GM19023 (cell line): ENCODE data around the gene EVI5.
"Not testable (repeated sequence)": the region's sequence is repeated elsewhere in the genome, so short reads cannot be mapped to it uniquely, and the experiment has no call there.

Experiments used
- ATAC-seq: cut with Tn5 transposase; IDR thresholded peaks from one replicate; pipeline ENCODE4 v1.9.1; 2021; ENCODE audit warnings: mild to moderate bottlenecking, moderate library complexity; ENCODE audit not compliant: unreplicated experiment

Gene EVI5

DNA sequence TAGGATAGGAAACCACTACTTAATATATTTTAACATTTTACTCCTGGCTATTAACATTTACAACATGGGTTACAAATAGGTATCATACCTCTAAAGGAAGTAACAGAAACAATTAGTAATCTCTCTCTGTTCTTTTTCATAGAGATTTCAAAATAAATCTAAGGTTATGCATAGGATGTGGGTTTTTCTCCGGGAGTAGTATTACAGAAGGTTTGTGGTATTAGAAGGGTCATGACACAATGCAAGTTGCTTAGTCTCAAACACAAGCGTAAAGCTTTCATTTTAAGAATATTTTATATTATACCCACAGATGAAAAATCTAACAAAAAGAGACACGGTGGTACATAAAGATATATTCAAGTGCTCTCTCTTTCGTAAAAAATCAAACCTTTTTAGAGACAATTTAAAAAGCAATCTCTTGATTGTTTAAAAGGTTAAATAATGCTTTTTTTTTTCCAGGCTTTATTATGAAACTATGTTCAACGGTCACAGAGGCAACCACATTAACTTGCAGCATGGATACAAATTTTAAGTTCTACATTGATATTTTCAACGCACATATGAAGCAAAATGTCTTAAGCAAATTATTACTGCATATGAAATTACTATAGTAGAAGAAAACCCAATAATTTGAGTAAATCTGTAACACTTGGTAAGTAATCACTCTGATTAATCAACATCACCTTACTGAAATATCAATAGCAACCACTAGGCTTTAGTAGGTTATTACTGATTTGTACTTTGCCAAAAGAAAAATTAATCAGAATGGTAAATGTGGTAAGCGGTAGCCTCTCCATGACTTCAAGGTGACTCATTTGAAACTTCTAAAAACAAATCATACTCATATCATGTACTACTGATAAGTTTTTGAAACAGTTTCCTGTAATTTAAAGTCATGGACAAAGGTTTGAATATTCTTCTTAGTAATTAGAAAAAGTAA is 200.8 kb downstream of the EVI5 start:
- peak; percentile 81 for ATAC-seq

DNA sequence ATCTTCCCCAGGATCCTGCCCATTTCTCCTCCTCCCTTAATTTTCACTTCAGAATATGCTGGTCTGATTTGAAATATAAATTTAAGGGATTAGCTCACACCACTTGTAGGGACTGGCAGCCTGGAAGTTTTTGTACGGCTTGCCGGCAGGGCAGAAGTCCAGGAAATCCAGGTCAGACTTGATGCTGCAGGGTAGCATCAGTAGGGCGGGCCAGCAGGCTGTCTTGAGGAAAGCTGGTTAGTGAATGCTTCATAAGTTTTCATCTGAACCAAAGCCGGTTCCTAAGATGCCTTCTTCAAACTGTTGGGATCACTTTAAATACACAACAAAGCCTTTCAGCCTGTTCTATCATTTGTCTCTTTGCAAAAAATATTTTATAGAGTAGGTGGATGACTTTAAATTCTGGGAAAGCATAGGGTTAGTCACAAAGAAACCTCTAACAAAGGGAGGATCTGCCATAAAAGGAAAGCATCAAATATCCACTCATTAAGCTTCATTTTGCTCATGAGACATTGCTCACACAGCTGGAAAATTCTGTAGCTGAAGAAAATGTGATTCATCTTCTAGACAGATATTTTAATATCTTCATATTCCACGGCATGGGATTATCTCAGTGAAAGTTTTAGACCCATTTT is 207.5 kb downstream of the EVI5 start:
- no peak for ATAC-seq

DNA sequence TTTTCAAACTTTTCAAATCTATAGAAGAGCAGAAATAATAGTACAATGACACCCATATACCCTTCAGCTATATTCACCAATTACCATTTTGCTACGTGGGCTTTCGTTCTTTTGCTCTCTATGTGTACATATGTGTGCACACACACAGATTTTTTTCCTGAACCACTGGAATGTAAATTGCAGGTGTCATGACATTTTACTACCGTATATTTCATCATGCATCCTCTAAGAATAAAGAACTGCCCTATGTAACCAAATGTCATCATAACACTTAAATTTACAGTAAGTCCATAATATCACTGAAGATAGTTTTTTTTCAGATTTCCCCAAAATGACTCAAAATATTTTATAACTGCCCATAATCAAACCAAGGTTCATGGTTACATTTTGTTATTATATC is 209.8 kb downstream of the EVI5 start:
- ATAC-seq, result no peak

DNA sequence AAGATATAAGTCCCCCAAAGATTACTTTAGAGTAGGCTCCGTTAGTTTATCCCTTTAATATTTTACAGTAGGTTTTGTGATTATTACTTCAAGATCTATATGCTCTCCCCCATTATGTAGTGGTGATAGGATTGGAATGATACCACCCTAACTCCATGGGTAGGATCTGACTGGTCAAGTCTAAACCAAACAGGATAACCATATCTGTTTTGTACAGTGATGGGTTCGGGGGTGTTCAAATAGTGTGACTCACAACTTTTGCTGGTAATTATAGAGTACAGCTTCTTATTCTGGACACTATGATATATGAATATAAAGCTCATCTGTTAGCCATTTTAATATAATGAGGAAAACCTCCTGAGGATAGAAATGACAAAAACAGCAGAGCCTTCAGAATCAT is 212.4 kb downstream of the EVI5 start:
- no peak for ATAC-seq

DNA sequence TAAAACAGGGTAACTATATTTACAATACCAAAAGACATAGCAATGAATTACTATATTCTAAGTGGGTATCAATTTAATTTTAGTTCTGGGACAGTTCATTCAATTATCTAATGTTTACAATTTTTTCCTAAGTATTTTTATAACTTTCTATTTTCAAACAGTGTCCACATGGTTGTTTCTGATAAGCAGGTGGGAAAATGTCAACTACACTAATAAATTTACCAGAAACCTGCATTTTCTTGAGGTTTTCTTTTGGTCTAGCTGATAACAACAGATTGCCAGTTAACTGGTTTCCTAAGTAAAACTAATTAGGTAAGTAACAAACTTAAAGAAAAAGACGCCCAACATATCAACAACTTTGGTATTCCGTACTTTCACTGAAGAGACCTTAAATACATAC is 213.3 kb downstream of the EVI5 start:
- no peak for ATAC-seq

DNA sequence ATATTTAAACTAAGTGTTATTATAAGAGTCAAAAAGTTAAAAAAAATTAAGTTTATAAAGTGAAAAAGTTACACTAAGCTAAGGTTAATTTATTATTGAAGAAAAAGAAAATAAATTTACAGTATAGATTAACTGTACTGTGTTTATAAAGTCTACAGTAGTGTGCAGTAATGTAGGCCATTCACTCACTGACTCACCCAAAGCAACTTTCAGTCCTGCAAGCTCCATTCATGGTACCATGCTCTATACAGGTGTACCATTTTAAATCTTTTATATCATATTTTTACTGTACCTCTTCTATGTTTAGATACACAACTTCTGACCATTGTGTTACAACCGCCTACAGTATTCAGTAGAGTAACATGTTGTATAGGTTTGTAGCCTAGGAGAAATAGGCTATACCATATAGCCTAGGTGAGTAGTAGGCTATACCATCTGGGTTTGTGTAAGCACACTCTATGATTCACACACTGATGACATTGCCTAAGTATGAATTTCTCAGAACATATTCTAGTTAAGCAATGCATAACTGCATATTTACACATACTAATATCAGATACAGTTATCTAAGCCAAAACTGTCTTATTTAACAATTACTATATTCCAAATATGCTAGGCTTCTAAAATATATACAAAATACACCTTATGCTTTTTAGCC is 217.6 kb downstream of the EVI5 start:
- ATAC-seq, result no peak

DNA sequence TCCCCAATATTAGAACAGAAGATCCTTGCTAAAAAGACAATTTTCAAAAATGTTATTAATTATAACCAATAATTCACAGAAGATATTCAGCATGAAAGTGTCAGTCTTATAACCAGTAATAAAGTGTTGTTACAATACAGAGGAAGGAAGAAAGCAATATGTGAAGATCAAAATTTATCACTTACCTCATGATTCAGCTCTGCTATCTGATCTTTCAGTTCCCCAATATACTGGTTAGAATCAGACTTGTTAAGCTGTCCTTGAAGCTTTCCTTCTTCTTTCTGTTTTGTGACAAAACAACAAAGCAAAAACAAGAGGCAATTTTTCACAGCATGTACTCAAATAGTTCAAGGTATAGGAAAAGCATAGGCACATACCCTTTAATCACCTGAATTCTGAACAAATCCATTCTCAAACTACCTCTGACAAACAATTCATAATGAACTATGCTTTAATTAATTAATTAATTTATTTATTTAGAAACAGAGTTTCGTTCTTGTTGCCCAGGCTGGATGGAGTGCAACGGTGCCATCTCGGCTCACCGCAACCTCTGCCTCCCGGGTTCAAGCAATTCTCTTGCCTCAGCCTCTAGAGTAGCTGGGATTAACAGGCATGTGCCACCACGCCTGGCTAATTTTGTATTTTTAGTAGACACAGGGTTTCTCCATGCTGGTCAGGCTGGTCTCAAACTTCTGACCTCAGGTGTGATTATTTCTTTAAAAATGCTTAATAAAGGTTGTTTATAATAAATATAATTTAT is 221.3 kb downstream of the EVI5 start:
- ATAC-seq, result no peak

DNA sequence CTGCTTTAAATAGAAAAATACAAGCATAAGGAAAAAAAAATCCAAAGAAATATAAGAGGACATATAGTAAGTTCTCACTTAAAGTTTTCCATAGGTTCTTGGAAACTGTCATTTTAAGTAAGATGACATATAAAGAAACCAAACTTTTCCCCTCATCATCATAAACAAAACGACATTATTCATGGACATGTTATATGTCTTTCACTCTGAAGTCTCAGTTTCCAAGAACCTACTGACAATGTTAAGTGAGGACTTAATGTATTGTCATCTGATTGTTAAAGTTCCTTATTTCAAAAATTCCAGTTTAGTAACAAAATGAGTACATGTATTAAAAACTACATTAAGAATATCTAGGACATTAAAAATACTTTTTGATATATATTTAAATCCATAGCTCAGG is 228.6 kb downstream of the EVI5 start:
- ATAC-seq, result no peak

DNA sequence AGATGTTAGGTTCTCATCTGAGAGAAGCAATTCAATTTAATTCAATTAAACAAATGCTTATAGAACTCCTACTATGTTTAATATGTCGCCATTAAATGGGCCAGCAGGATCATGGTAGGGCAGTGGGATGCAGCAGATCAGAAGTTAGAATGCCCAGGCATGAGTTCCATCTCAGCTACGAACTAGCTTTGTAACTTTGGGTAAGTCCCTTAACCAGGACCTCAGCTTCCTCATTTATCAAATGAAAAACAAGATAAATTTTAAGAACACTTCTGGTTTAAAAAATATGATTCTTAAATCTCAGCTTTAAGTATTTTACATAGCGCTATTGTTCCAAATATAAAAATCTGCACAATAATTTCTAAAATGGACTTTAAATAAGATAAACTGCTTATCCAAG is 230.7 kb downstream of the EVI5 start:
- no peak for ATAC-seq

DNA sequence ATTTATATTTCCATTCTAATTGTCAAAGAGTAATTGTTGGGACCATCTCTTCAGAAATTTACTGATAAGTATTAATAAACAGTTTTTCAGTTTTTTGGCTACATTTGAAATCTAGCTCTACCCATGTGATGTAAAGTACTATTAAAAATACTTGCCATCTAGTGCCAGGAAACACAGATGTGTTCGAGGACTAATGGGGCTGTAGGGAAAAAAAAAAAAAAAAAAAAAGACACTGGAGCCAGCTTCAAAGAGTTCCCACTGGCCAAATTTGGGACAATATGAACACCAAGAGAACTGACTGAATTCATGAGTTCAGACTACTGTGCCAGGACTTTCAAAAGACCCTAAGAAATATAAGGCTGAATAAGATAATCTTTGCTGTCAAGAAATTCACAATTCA is 233.0 kb downstream of the EVI5 start:
- no peak for ATAC-seq

DNA sequence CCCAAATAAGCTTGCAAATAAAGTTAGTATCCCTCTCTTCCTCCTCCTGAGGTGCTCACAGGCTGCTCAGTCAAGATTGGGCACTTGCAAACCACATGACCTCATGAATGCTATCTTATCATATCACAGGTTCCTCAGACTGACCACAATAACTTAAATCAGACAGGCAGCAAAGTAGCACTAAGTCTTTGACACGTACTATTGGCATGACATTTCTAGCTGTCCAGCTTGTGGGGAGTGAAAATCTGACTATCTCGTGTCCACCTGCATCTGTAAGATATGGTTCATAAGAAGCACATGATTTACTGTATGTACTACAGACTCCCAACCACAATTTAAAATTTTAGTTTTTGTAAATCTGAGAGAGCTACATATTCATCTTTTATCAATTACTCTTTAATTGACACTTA is 240.1 kb downstream of the EVI5 start:
- no peak for ATAC-seq

DNA sequence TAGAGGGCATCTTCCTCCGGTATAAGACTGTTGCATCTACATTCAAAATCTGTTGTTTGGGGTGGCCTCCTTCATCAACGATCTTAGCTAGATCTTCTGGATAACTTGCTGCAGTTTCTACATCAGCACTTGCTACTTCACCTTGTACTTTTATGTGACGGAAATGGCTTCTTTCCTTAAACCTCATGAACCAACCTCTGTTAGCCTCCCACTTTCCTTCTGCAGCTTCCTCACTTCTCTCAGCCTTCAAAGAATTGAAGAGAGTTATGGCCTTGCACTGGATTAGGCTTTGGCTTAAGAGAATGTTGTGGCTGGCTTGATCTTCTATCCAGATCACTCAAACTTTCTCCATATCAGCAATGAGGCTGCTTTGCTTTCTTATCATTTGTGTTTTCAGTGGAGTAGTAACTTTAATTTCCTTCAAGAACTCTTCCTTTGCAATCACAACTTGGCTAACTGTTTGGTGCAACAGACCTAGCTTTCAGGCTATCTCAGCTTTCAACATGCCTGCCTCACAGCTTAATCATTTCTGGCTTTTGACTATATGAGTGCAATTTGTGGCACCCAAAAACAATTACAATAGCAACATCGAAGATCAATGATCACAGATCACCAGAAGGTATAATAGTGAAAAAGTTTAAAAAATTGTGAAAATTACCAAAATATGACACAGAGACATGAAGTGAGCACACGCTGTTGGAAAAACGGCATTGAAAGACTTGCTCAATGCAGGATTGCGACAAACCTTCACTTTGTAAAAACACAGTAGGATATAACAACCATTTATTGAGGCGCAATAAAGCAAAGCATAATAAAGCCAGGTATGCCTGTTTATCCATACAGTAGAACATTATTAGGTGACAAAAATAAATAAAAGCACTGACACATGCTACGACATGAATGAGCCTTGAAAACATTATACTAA is 241.5 kb downstream of the EVI5 start:
- ATAC-seq, result no peak

DNA sequence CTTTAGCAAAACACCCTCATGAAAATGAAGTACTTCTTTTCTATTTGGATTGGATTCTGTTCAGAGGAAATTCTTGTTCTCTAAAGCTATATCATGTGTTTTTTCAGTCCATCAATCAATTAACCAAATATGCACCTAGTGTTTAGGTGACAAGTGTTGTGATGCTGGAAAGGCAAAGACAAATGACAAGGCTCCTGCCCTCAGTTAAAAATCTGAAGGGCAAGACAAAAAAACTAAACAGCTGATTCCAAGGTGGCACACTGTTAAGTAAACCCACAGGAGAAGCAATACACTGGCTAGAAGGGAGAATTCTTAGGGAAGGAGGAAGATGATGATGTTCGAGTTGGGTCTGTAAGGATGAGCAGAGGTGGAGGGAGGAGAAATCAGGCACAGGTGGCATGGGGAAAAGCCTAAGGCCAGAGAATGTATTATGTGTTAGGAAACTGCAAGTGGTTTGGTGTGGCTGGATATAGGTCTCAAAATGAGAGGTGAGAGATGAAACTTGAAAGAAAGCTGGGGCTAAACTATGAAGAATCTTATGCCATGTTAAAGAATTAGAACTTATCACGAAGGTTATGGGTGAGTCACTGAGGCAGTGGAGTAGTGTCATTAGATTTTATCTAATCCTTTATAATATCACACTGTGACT is 246.4 kb downstream of the EVI5 start:
- peak; percentile 53 for ATAC-seq

DNA sequence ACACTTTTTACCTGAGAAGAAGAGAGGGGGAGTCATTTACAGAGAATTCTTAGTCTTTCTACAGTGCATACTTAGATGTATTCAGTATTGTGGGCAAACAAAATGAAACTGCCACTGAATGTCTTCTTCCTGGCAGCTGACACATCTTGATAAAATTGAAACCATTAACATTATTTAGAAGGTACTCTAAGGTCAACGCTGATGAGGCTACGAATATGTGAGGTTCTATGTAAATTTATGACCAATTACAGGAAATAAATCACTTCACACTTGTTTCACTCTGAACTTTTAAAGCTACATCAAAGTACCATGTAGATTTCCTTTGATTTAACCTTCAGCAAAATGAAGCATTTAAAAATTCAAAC is 246.9 kb downstream of the EVI5 start:
- peak; percentile 67 for ATAC-seq

DNA sequence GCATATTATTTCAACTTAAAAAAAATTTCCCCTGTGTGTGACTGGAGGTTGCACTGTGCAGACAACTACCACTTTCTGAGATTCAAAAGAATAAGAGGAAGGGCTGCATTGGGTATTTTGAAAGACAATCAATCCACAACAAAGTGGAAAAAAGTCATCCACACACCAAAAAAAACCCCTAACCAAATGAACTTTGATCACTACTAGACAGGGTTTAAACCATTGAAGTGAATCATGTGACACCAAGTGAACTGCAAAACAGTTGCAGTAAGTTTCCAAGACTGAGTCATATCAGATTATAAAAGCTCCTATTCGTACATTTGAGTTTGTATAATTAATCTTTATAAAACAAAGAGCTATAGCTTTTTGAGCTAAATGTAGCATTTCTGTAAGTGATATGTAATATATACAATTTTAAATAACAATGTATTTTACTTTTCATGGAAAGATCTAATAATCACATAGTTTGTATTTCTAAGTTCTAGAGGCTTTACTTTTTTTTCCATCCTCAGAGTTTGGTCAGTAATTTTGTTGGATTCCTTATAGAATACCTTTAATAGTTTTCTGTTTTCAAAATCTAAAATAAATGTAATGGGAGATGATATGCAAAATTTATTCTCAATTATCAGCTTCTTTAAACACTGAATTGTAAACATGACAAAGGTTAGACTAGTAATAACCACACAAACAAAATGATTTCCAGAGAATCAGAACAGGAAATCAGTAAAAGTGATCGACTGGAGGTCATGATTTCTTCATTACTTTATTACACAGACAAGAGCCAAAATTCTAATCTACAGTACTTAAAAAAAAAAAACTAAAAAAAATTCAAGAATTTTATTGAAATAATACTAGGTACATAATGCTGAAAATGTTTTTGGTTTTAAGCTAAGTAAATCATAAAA is 247.7 kb downstream of the EVI5 start:
- peak; percentile 68 for ATAC-seq

DNA sequence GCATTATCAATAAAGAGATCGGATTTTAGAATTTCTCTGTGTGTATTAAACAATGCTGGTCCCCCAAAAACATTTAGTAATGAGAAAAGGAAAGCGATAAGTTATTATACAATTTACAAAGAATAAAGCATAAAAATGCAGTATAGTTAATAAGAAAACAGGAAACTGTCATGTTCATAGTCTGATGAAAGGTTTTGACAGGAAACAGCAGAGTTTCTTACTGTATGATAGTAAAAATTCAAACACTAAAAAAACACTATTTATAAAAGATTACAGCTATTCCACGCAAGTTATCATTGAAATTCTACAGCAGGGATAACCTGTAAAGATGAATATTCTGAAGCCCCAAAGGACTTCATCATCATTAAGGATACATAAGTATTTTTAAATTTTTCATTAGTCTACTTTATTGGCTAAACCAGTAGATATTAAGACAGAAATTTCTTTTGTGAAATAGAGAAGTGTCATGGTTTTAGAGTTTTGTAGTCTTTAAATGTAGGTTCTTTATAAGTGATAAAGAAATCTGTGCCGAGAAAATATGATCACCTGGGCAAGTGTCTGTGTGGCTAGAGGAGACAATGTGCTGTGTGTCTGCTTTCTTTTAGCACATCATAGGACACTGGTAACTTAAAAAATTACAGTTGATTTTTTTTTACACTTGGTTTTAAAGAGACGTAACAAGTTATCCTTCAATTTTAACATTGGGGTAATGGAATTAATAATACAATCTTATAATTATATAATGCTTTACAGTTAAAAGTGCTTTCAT is 248.5 kb downstream of the EVI5 start:
- peak; percentile 9 for ATAC-seq

DNA sequence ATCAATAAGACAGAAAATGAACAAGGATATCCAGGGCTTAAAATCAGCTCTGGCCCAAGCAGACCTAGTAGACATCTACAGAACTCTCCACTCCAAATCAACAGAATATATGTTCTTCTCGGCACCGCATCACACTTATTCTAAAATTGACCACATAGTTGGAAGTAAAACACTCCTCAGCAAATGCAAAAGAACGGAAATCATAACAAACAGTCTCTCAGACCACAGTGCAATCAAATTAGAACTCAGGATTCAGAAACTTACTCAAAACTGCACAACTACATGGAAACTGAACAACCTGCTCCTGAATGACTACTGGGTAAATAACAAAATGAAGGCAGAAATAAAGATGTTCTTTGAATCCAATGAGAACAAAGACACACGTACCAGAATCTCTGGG is 252.5 kb downstream of the EVI5 start:
- not testable (repeated sequence) for ATAC-seq

DNA sequence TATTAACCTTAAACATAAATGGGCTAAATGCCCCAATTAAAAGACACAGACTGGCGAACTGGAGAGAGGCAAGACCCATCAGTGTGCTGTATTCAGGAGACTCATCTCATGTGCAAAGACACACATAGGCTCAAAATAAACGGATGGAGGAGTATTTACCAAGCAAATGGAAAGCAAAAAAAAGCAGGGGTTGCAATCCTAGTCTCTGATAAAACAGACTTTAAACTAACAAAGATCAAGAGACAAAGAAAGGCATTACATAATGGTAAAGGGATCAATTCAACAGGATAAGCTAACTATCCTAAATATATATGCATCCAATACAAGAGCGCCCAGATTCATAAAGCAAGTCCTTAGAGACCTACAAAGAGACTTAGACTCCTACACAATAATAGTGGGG is 253.0 kb downstream of the EVI5 start:
- ATAC-seq, result not testable (repeated sequence)
